ENCODE results near the gene ANKIB1.

GRCh38 chr7:92228742-92229141 is 17.0 kb upstream of the ANKIB1 start:
- TF ChIP-seq RAD21 (IDR thresholded peaks at IDR 0.05) (no peak), CTCF (IDR thresholded peaks at IDR 0.05; ENCODE audit: low read depth, low read length, missing input control) (no peak), YY1 (IDR thresholded peaks at IDR 0.05) (no peak), RXRA (IDR thresholded peaks at IDR 0.05) (no peak), SP1 (IDR thresholded peaks at IDR 0.05) (no peak), ATF3 (IDR thresholded peaks at IDR 0.05) (no peak), REST (IDR thresholded peaks at IDR 0.05) (no peak), MAX (IDR thresholded peaks at IDR 0.05) (no peak), TAF1 (conservative IDR thresholded peaks at IDR 0.05) (no peak), EGR1 (IDR thresholded peaks at IDR 0.05; ENCODE audit: low read depth in 2 of 2) (no peak), GABPA (IDR thresholded peaks at IDR 0.05 in 1 of 2, conservative IDR thresholded peaks at IDR 0.05 in 1 of 2) (no peak), NR2F2 (IDR thresholded peaks at IDR 0.05) (no peak), FOXA1 (IDR thresholded peaks at IDR 0.05) (no peak), ZBTB33 (IDR thresholded peaks at IDR 0.05) (no peak)
